Endothelial cell of hepatic sinusoid (primary cell): Measurements from ENCODE around the gene RBM24.
"Not testable (repeated sequence)": the region's sequence is repeated elsewhere in the genome, so short reads cannot be mapped to it uniquely, and the experiment has no call there.

ENCODE experiments used
- in situ Hi-C: cut with HindIII; loops from 2 replicates; pipeline ENCODE4 v1.10.0; 2017; ENCODE audit warnings: low sequenced_read_pairs

RBM24 gene

DNA sequence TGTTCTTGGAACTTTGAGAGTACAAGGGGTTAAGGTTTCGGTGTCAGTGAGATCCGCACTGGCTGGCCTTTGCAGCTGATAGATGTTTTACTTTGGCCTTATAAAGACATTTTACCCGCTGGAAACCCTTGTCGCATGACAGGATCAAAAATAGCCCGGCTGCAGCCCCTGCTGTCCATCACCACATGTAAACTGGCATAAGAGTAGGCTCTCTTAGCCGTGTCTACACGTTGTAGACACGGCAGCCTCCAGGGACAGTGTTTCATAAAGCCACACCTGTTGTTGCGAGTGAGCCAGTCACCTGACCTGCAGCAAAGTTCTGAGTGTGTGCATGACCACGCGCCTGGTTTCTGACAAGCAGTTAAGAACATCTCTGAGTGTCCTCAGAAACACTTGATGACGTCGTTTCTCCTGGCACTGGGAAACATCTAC lies 8.5 kb downstream of the RBM24 start:
- in situ Hi-C loops = no loop called here

DNA sequence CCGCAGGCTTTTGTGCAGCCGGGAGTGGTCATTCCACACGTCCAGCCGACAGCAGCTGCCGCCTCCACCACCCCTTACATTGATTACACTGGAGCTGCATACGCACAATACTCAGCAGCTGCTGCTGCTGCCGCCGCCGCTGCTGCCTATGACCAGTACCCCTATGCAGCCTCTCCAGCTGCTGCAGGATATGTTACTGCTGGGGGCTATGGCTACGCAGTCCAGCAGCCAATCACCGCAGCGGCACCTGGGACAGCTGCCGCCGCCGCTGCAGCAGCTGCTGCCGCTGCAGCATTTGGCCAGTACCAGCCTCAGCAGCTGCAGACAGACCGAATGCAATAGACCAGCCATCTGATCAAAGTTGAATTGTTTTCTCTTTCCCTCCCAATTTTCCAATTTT lies 10.6 kb downstream of the RBM24 start:
- in situ Hi-C loops = no loop called here

GRCh38 chr6:17292600-17293133 lies 11.5 kb downstream of the RBM24 start:
- in situ Hi-C loops = no loop called here

DNA sequence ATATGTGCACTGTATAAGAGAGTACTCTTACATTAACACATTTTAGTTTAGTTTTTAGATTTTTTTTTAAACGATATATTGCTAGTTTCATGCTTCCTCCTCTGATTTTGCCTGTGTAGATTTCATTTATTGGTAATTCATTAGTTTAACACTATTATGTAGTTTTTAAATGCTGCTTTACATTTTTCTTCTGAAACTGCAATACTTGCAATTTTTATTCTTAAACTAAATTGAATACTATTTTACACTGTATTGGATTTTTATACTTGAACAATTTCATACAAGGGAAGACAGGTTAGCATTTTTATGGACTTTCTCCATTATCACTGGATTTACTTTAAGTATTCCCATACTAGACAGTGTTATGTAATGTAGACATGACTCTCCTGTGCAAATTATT lies 12.2 kb downstream of the RBM24 start:
- in situ Hi-C loops = no loop called here

- in situ Hi-C loops = no loop called here
These were observed 16.3 kb downstream of the RBM24 start for GRCh38 chr6:17297271-17298080.

- in situ Hi-C loops = no loop called here
These were observed 17.1 kb downstream of the RBM24 start for GRCh38 chr6:17298257-17298656.

DNA sequence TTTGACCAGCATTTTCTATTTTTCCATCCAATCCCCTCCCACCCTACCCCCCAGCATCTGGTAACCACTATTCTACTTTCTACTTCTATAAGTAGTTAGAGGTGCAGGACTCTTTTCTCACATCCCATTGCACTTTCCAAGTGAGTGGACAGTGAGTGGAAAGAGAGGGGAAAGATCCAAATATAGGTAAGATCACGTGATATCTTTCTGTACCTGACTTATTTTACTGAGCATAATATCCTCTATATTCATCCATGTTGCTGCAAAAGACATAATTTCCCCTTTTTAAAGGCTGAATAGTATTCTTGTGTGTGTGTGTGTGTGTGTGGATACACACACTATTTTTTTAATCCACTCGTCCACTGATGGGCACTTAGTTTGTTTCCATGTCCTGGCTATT lies 18.1 kb downstream of the RBM24 start:
- in situ Hi-C loops = no loop called here

GRCh38 chr6:17299750-17300149 lies 18.6 kb downstream of the RBM24 start:
- in situ Hi-C loops = no loop called here

GRCh38 chr6:17300637-17301036 lies 19.5 kb downstream of the RBM24 start:
- in situ Hi-C loops = no loop called here

- in situ Hi-C loops = no loop called here
These were observed 22.3 kb downstream of the RBM24 start for GRCh38 chr6:17303444-17303843.

DNA sequence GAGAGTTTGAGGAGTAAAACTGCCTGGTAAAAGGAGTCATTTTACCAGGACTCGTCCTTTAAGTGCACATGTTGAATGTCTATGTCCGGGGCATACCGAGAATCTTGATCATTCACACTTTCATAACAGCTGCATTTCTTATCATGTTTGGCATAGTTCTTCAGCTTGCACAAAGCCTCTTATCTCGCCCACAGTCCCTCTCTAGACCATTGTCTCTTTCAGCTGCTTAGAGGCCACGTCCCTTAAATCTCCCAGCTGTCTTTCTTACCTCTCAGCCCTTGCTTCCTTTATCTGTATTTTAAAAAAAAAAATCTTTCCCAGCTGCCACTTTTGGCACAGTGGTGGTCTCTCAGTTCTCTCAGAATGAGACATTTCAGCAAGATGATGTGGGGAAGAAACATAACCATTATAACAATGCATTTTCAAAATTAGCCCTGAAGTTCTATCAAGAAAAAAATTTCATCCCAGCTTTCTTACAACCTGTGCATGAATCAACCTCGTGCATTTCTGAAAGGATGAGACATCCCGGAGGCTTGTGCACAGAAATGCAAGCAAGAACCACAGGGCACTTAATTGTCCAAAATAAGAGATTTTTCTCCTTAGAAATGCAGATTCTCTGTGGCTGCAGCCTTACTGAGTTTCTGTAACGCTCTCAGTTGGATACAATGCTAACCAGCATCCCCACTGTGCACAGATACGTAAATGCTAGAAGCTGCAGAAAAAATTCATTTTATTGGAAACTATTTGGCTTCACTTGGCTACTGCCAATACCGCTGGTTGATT lies 24.2 kb downstream of the RBM24 start:
- in situ Hi-C loops = no loop called here

DNA sequence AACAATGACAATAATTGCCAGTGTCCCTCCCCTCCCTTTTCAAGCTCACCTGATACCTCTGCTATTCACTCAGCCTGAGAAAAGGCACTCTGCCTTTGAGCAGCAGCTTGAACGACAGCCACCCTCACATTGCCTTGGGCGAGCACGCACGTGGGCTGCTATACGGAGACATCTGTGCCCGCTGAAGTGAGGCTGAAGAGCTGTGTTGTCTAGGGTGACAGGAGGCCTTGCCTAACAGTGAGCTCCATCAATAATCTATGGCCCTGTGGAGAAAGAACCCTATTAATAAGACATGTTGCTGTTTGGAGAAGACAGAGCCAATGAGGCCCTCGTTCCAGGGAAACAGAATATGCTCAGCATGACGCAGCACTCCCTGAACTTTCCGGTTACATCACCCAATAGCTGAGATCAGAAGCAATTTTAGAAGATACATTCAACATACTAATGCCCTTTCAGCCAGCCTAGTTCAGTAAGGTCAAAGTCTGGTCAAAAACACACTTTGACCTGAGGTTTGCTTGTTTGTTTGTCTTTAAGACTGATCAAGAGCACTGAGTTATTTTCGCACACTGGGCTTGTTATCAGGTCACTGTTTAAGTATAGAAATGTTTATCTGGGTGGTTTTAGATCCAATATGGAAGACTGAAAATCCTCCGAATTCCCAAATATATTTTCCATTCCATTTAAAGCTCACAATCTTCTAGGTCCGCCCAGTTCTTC lies 30.6 kb downstream of the RBM24 start:
- in situ Hi-C loops = no loop called here

- in situ Hi-C loops = not testable (repeated sequence)
These were observed 32.1 kb downstream of the RBM24 start for GRCh38 chr6:17313238-17313637.

- in situ Hi-C loops = no loop called here
These were observed 32.8 kb downstream of the RBM24 start for GRCh38 chr6:17313971-17314370.

- in situ Hi-C loops = no loop called here
These were observed 34.1 kb downstream of the RBM24 start for GRCh38 chr6:17315262-17315661.

DNA sequence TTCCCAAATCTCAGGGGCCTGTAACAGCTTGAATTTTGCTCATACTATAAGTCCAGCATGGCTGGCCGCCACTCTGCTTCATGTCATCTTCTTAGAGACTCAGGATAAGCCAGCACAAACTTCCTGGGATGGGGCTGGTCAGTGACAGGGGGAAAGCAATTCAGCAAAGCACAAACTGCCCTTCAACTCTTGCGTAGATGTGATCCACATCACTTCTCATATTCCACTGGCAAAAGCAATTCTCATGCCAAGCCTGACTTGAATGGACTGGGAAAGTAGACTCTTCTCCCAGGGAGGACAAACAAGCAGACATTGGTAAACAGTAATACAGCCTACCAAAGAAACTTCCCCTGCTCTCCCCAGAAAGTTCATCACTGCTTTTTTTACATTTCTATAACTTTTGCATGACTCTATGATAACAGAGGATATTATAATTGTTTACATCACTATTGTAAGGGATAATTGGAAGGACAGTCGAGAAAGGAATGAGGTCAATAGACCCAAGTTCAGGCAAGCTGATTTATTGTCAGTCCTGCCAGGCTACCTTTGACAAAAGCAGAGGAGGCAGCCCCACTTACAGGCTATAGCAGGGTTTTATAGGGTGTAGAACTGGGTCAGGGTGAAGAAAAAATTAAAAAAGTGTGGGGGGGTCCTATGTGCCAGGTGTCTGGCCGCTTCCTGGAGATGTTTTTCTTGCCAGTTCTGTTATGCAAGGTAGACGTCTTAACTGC lies 37.4 kb downstream of the RBM24 start:
- in situ Hi-C loops = no loop called here

DNA sequence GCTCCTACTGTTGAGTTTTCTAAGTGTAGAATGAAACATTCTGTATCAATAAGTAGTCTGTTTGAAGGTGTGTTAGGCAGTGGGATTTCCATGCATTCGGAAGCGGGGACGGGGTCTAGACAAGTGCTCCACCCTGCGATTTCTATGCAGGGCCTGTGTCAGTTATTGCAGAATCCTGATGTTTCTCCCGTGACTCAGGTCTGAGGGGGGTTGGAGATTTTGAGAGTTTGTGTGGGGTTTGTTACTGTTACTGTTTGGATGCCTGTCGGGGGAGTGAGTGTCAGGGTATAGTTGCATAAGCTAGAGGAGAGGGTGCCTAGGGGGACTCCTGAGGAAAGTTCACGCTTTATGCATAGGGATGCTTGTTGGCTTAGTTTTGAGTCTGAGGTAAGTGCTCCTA lies 39.1 kb downstream of the RBM24 start:
- in situ Hi-C loops = not testable (repeated sequence)

DNA sequence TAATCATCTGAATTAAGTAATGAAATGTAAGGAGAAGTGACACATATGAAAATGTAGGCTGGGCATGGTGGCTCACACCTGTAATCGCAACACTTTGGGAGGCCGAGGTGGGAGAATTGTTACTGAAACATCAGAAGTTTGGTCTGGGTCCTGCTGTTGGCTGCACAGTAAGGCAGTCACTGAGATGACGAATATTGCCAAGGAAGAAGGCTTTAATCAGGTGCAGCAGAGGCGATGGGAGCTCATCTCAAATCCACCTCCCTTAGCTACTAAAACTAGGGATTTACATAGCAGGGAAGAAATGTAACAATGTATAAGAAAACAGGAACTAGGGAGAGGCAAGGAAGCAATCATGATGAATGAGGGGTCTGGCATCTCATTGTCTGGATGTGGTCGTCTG lies 50.1 kb downstream of the RBM24 start:
- in situ Hi-C loops = no loop called here

- in situ Hi-C loops = no loop called here
These were observed 53.1 kb downstream of the RBM24 start for GRCh38 chr6:17334265-17334664.

DNA sequence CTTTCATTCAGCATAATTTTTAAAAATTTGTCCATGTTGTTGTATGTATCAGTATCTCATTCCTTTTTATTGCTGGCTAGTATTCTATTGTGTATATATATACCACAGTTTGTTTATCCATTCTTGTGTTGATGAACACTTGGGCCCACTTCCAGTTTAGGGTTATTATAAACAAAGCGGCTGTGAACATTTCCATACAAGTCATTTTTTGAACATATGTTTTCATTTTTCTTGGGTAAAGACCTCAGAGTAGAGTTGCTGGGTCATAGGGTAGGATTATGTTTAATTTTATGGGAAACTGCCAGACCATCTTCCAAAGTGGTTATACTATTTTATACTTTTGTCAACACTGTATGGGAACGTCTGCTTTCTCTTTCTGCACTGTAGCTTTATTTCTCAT lies 55.3 kb downstream of the RBM24 start:
- in situ Hi-C loops = no loop called here

DNA sequence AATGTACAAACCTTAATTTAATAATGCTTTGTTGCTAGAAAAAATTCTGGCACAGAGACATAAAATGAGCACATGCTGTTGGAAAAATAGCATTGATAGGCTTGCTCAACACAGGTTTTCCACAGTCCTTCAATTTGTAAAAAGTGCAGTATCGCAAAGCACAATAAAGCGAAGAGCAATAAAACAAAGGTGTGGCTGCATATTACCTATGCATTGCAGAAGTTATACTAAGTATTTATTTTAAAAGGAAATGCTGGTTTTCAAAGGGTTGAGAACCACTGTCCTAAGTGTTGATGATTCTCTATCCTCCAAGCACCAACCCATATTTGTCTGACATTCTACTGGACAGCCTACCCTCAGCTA lies 58.1 kb downstream of the RBM24 start:
- in situ Hi-C loops = no loop called here
